Measurements from ENCODE around the gene DCTN4. TPM values are rescaled to one million over a fixed set of nuclear protein-coding genes. Genes with fewer than 3 reads are reported as not detected.
A peak's percentile ranks its signal among the peaks of the same experiment; 100 is the strongest.

DCTN4 gene
- total RNA-seq, 1 donor, result 73.9 TPM

- H3K4me3 ChIP-seq (ENCODE audit: low read depth, low read length), result peak overlapping the region; percentile 28
- DNase-seq (ENCODE audit: low read depth), result peak; percentile 97
- no peak for TF ChIP-seq CTCF (IDR thresholded peaks at IDR 0.05; ENCODE audit: insufficient read depth, low read length)
Measured at GRCh38 chr5:150789943-150790611, 31.3 kb upstream of the DCTN4 start.

- DNase-seq (ENCODE audit: low read depth), result no peak
- TF ChIP-seq CTCF (IDR thresholded peaks at IDR 0.05; ENCODE audit: insufficient read depth, low read length), result no peak
- no peak overlapping the region for H3K4me3 ChIP-seq (ENCODE audit: low read depth, low read length)
Measured at GRCh38 chr5:150789450-150789849, 30.6 kb upstream of the DCTN4 start.

- DNase-seq (ENCODE audit: low read depth), result peak; percentile 57
- no peak overlapping the region for H3K4me3 ChIP-seq (ENCODE audit: low read depth, low read length)
- TF ChIP-seq CTCF (IDR thresholded peaks at IDR 0.05; ENCODE audit: insufficient read depth, low read length), result no peak
Measured at GRCh38 chr5:150788977-150789376, 30.2 kb upstream of the DCTN4 start.

GRCh38 chr5:150787656-150788055 lies 28.8 kb upstream of the DCTN4 start:
- peak; percentile 50 for DNase-seq (ENCODE audit: low read depth)

GRCh38 chr5:150786876-150787275 lies 28.1 kb upstream of the DCTN4 start:
- no peak for DNase-seq (ENCODE audit: low read depth)
- no peak overlapping the region for H3K4me3 ChIP-seq (ENCODE audit: low read depth, low read length)
- TF ChIP-seq CTCF (IDR thresholded peaks at IDR 0.05; ENCODE audit: insufficient read depth, low read length), result no peak

More at GRCh38 chr5:150787656-150788055, 28.8 kb upstream of the DCTN4 start:
- no peak for TF ChIP-seq CTCF (IDR thresholded peaks at IDR 0.05; ENCODE audit: insufficient read depth, low read length)
- H3K4me3 ChIP-seq (ENCODE audit: low read depth, low read length), result no peak overlapping the region

GRCh38 chr5:150785950-150786349 lies 27.1 kb upstream of the DCTN4 start:
- no peak for TF ChIP-seq CTCF (IDR thresholded peaks at IDR 0.05; ENCODE audit: insufficient read depth, low read length)
- DNase-seq (ENCODE audit: low read depth), result no peak
- H3K4me3 ChIP-seq (ENCODE audit: low read depth, low read length), result no peak overlapping the region

All from fibroblast of the aortic adventitia (primary cell).